ENCODE measurements around the gene KRTAP19-8. TPM values are rescaled to one million over a fixed set of nuclear protein-coding genes. Genes with fewer than 3 reads are reported as not detected.
A peak's percentile ranks its signal among the peaks of the same experiment; 100 is the strongest.

Gene KRTAP19-8
- total and polyA plus RNA-seq, 4 donors, result not detected

DNA sequence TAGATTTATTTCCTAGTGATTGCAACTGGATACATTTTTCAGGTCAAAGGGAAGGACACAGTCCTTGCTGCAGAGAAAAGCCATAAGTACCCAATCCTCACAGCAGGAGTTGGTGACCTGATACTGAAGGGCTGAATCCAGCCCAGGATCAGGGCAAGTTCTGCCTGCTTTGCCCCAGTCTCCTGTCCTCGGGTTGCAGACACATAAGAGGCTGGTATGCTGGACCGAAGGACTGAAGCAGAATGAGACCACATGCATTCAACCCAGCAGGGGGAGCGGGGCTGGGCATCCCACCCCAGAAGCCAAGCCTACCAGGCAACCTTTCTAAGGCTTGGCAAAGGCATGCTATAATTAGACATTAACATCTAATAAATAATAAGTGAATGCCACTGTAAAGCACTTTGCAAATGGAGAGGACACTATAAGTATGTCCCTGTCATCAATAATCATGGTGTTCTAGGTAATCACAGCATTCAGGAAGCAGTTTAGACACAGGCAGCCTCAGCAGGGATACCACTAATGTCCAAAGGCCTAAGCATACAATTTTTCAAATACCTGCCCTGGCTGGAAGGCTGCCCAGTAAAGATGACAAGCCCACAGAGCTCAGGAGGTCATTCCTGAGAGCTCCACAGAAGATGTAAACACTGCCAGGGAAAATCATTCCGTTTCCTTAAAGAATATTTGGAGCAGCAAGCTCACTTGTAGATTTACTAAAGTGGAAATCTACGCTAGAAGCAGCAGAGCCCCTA lies 47.6 kb downstream of the KRTAP19-8 start:
- Histone ChIP-seq H3K9me3 (ENCODE audit: control insufficient read depth, insufficient read depth, low read length) (no peaks in the 10 kb centered on the region), H3K36me3 (ENCODE audit: control insufficient read depth, insufficient read depth, low read length) (no peaks in the 10 kb centered on the region), H3K27ac (ENCODE audit: low read depth, low read length) (no peak overlapping the region), H3K4me1 (ENCODE audit: control insufficient read depth, insufficient read depth, low read length) (no peaks in the 10 kb centered on the region), H3K27me3 (ENCODE audit: control insufficient read depth, insufficient read depth, low read length) (no peaks in the 10 kb centered on the region), H3K4me3 (ENCODE audit: low read depth, low read length) (no peak overlapping the region)
- peak in 1 of 6 donors; percentile 28 for DNase-seq (ENCODE audit: low read depth in 4 of 6, low spot score in 6 of 6)
- WGBS (ENCODE audit: insufficient coverage), result 29% methylated on average over 1 of the region's 5 CpGs

DNA sequence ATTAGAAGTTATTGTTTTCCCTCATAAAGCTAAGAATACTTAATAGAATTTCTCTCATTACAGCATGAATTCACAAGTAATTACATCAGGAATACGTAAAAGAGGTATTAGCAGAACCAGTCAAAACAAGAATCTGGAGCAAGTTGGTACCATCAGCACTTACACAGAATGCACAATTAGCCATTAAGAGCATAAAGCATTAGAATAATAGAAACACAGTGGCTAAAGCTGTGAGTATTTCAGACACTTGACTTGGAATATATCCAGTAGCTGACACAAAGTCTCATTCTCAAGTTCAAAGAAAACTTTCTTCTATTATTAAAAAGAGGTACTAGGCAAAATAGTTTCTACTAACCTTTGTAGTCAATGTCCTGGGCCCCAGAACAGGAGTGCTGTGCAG lies 49.6 kb downstream of the KRTAP19-8 start:
- no peak for DNase-seq (ENCODE audit: low read depth in 4 of 6, low spot score in 6 of 6)
- no peaks in the 10 kb centered on the region for H3K27me3 ChIP-seq (ENCODE audit: control insufficient read depth, insufficient read depth, low read length)
- H3K9me3 ChIP-seq (ENCODE audit: control insufficient read depth, insufficient read depth, low read length), result no peaks in the 10 kb centered on the region
- H3K4me1 ChIP-seq (ENCODE audit: control insufficient read depth, insufficient read depth, low read length), result no peaks in the 10 kb centered on the region
- no peak overlapping the region for H3K4me3 ChIP-seq (ENCODE audit: low read depth, low read length)
- H3K36me3 ChIP-seq (ENCODE audit: control insufficient read depth, insufficient read depth, low read length), result no peaks in the 10 kb centered on the region
- H3K27ac ChIP-seq (ENCODE audit: low read depth, low read length), result no peak overlapping the region
- no CpG with 5 or more reads among the region's 1 CpG for WGBS (ENCODE audit: insufficient coverage)

Other genes starting within 250 kb of the KRTAP19-8 start
- not detected for gene KRTAP8-1, start 225.2 kb downstream of the KRTAP19-8 start, total RNA-seq
- gene KRTAP8-1, start 225.2 kb downstream of the KRTAP19-8 start, polyA plus RNA-seq (ENCODE audit: insufficient read length in 2 of 2), result not detected
- gene KRTAP7-1, start 208.7 kb downstream of the KRTAP19-8 start, total RNA-seq, result not detected
- not detected for gene KRTAP7-1, start 208.7 kb downstream of the KRTAP19-8 start, polyA plus RNA-seq (ENCODE audit: insufficient read length in 2 of 2)
- not detected for gene KRTAP11-1, start 156.9 kb downstream of the KRTAP19-8 start, total RNA-seq
- gene KRTAP11-1, start 156.9 kb downstream of the KRTAP19-8 start, polyA plus RNA-seq (ENCODE audit: insufficient read length in 2 of 2), result not detected